Left ventricle myocardium inferior (tissue), 1 donor: ENCODE results near the gene NFKBIZ. TPM values are rescaled to one million over a fixed set of nuclear protein-coding genes. Genes with fewer than 3 reads are reported as not detected.

Source experiments
- DNase-seq: peaks from one replicate; pipeline ENCODE4 v3.0.0-alpha.2; 2020
- H3K27ac ChIP-seq: fragments of 200-600 bp; replicated peaks from 2 replicates; pipeline ENCODE4 v1.8.0; 2021
- H3K27me3 ChIP-seq: fragments of 200-600 bp; 2 replicates; pipeline ENCODE4 v1.8.0; 2021; ENCODE audit warnings: low read depth
- H3K36me3 ChIP-seq: fragments of 200-600 bp; 2 replicates; pipeline ENCODE4 v1.8.0; 2021
- H3K4me1 ChIP-seq: fragments of 200-600 bp; 2 replicates; pipeline ENCODE4 v1.8.0; 2021
- H3K4me3 ChIP-seq: fragments of 200-600 bp; 2 replicates; pipeline ENCODE4 v1.8.0; 2021; ENCODE audit warnings: mild to moderate bottlenecking, moderate library complexity
- H3K9me3 ChIP-seq: fragments of 200-600 bp; replicated peaks from 2 replicates; pipeline ENCODE4 v1.8.0; 2021
- CTCF ChIP-seq: fragments of 200-600 bp; IDR thresholded peaks from 2 replicates; pipeline ENCODE4 v1.8.0; 2021; ENCODE audit warnings: antibody characterized with exemption, mild to moderate bottlenecking, borderline replicate concordance
- intact Hi-C: fragments of 100-400 bp; cut with micrococcal nuclease; formaldehyde crosslinking; loops from one replicate; pipeline ENCODE4 v1.11.0; 2022
- total RNA-seq: library from RNA; stranded (reverse); fragmentation: NEBNext Ultra II Directional; extraction: Animal tissue kit (Norgen Biotek cat#: 25700); gene quantifications from one replicate; pipeline ENCODE4 v1.2.1, GENCODE V29; 2021
- donor health status: DM: no; HTN: yes; CAD: no; lungs with severe emphysema.

NFKBIZ gene
- total RNA-seq, 1 donor from 2014 or later = 15.0 TPM

GRCh38 chr3:101896083-101896757, 46.9 kb downstream of the NFKBIZ start:
- H3K9me3 ChIP-seq = peaks cover 23% of the 10 kb centered on the region
- H3K36me3 ChIP-seq = no peaks in the 10 kb centered on the region
- H3K4me1 ChIP-seq = no peaks in the 10 kb centered on the region
- TF ChIP-seq CTCF = no peak
- no peaks in the 10 kb centered on the region for H3K27me3 ChIP-seq
- H3K27ac ChIP-seq = no peak overlapping the region
- intact Hi-C loops = no loop called here
- no peak for DNase-seq
- H3K4me3 ChIP-seq = no peak overlapping the region

GRCh38 chr3:101897013-101897412, 47.7 kb downstream of the NFKBIZ start:
- TF ChIP-seq CTCF = no peak
- DNase-seq = no peak
- Histone ChIP-seq H3K27me3 (no peaks in the 10 kb centered on the region), H3K9me3 (peaks cover 23% of the 10 kb centered on the region), H3K4me3 (no peak overlapping the region), H3K27ac (no peak overlapping the region), H3K4me1 (no peaks in the 10 kb centered on the region), H3K36me3 (no peaks in the 10 kb centered on the region)
- intact Hi-C loops = no loop called here

GRCh38 chr3:101898039-101898438, 48.7 kb downstream of the NFKBIZ start:
- Histone ChIP-seq H3K4me1 (no peaks in the 10 kb centered on the region), H3K9me3 (peaks cover 23% of the 10 kb centered on the region), H3K27me3 (no peaks in the 10 kb centered on the region), H3K27ac (no peak overlapping the region), H3K36me3 (no peaks in the 10 kb centered on the region), H3K4me3 (no peak overlapping the region)
- intact Hi-C loops = no loop called here
- no peak for DNase-seq
- no peak for TF ChIP-seq CTCF

GRCh38 chr3:101898752-101899169, 49.4 kb downstream of the NFKBIZ start:
- no peaks in the 10 kb centered on the region for H3K36me3 ChIP-seq
- no peaks in the 10 kb centered on the region for H3K4me1 ChIP-seq
- no peak overlapping the region for H3K4me3 ChIP-seq
- TF ChIP-seq CTCF = no peak
- H3K27me3 ChIP-seq = no peaks in the 10 kb centered on the region
- intact Hi-C loops = no loop called here
- DNase-seq = no peak
- no peak overlapping the region for H3K27ac ChIP-seq
- peaks cover 17% of the 10 kb centered on the region for H3K9me3 ChIP-seq

- intact Hi-C loops = no loop called here
- no peak for DNase-seq
- TF ChIP-seq CTCF = no peak
- no peaks in the 10 kb centered on the region for H3K36me3 ChIP-seq
- peaks cover 10% of the 10 kb centered on the region for H3K9me3 ChIP-seq
- H3K27me3 ChIP-seq = no peaks in the 10 kb centered on the region
- no peak overlapping the region for H3K4me3 ChIP-seq
- no peaks in the 10 kb centered on the region for H3K4me1 ChIP-seq
- no peak overlapping the region for H3K27ac ChIP-seq
Measured at GRCh38 chr3:101900316-101900715, 51.0 kb downstream of the NFKBIZ start.

GRCh38 chr3:101900736-101901135, 51.4 kb downstream of the NFKBIZ start:
- Histone ChIP-seq H3K9me3 (peaks cover 14% of the 10 kb centered on the region), H3K4me3 (no peak overlapping the region), H3K36me3 (no peaks in the 10 kb centered on the region), H3K27me3 (no peaks in the 10 kb centered on the region), H3K4me1 (no peaks in the 10 kb centered on the region), H3K27ac (no peak overlapping the region)
- no peak for DNase-seq
- intact Hi-C loops = no loop called here
- TF ChIP-seq CTCF = no peak
